Measurements from ENCODE around the gene RGL3.
"Not testable (repeated sequence)": the region's sequence is repeated elsewhere in the genome, so short reads cannot be mapped to it uniquely, and the experiment has no call there.

The RGL3 gene

GRCh38 chr19:11448410-11448809 is 29.3 kb upstream of the RGL3 start:
- no peak for DNase-seq

GRCh38 chr19:11447347-11448262 is 28.5 kb upstream of the RGL3 start:
- no peak for DNase-seq

GRCh38 chr19:11446652-11447301 is 27.7 kb upstream of the RGL3 start:
- DNase-seq = no peak

- no peak for DNase-seq
Measured at GRCh38 chr19:11446271-11446651, 27.1 kb upstream of the RGL3 start.

GRCh38 chr19:11445141-11445540 is 26.0 kb upstream of the RGL3 start:
- DNase-seq = no peak

- no peak for DNase-seq
Measured at GRCh38 chr19:11444059-11444458, 24.9 kb upstream of the RGL3 start.

GRCh38 chr19:11437955-11438354 is 18.8 kb upstream of the RGL3 start:
- DNase-seq = no peak

GRCh38 chr19:11435833-11436313 is 16.8 kb upstream of the RGL3 start:
- DNase-seq = no peak

- DNase-seq = peak; percentile 98
Measured at GRCh38 chr19:11435057-11435832, 16.1 kb upstream of the RGL3 start, which contains the start of the genes ODAD3 and PRKCSH. Gene ODAD3 (minus strand): TSS chr19:11435121. CDS start chr19:11435016, 105 bp downstream. Gene PRKCSH (plus strand): TSS chr19:11435635. CDS start chr19:11436118, 483 bp downstream.

- no peak for DNase-seq
Measured at GRCh38 chr19:11434703-11435056, 15.6 kb upstream of the RGL3 start.

GRCh38 chr19:11433526-11433925 is 14.4 kb upstream of the RGL3 start:
- DNase-seq = not testable (repeated sequence)

- no peak for DNase-seq
Measured at GRCh38 chr19:11426656-11427055, 7.5 kb upstream of the RGL3 start.

- no peak for DNase-seq
Measured at GRCh38 chr19:11425719-11426457, 6.8 kb upstream of the RGL3 start.

- DNase-seq = no peak
Measured at GRCh38 chr19:11423791-11424181, 4.7 kb upstream of the RGL3 start.

GRCh38 chr19:11423164-11423790 is 4.2 kb upstream of the RGL3 start:
- no peak for DNase-seq

GRCh38 chr19:11422163-11423065 is 3.3 kb upstream of the RGL3 start:
- DNase-seq = no peak

GRCh38 chr19:11421371-11422098 is 2.4 kb upstream of the RGL3 start:
- DNase-seq = no peak

GRCh38 chr19:11420429-11421370 is 1.6 kb upstream of the RGL3 start:
- no peak for DNase-seq

- DNase-seq = no peak
Measured at GRCh38 chr19:11418094-11418548, 993 bp downstream of the RGL3 start.

All from NCI-H1048 (cell line).